Kidney (tissue), 14 donors: Measurements from ENCODE around the gene KIF6. TPM values are rescaled to one million over a fixed set of nuclear protein-coding genes. Genes with fewer than 3 reads are reported as not detected.

ENCODE experiments used
- DNase-seq, 5 donors: peaks; one replicate each; pipeline ENCODE4 v3.0.0-alpha.2; 2013 to 2020
- FAIRE-seq: peaks from 2 replicates; lab custom pipeline; 2012; peaks lifted over from hg19 to GRCh38; lab: Jason Lieb, UNC
- H3K27ac ChIP-seq, 2 donors: one replicate each; pipeline ENCODE4 v1.7.0; 2013; ENCODE audit warnings: low read depth in 2 of 2, low read length in 2 of 2, inconsistent platforms in 1 of 2
- H3K27me3 ChIP-seq: one replicate; pipeline ENCODE4 v1.7.1; 2013; ENCODE audit warnings: low read length, inconsistent platforms; ENCODE audit not compliant: control insufficient read depth, insufficient read depth
- H3K36me3 ChIP-seq, 3 donors: one replicate each; pipeline versions ENCODE4 v1.7.0 to v1.7.1; 2013; ENCODE audit warnings: low read length in 3 of 3, control low read depth in 1 of 3, inconsistent platforms in 1 of 3; ENCODE audit not compliant: insufficient read depth in 3 of 3, control insufficient read depth in 2 of 3
- H3K4me1 ChIP-seq, 3 donors: one replicate each; pipeline versions ENCODE4 v1.7.0 to v1.7.1; 2013; ENCODE audit warnings: low read length in 3 of 3, inconsistent platforms in 1 of 3, low read depth in 1 of 3; ENCODE audit not compliant: control insufficient read depth in 2 of 3, insufficient read depth in 2 of 3
- H3K4me3 ChIP-seq, 3 donors: one replicate each; pipeline versions ENCODE4 v1.7.0 to v1.8.1; 2013; ENCODE audit warnings: low read length in 3 of 3, control low read depth in 1 of 3, inconsistent platforms in 1 of 3
- H3K9ac ChIP-seq, 3 donors: one replicate each; pipeline versions ENCODE4 v1.7.0 to v1.7.1; 2013; ENCODE audit warnings: low read length in 3 of 3, control low read depth in 1 of 3, inconsistent platforms in 1 of 3
- H3K9me3 ChIP-seq, 3 donors: one replicate each; pipeline versions ENCODE4 v1.7.0 to v1.7.1; 2013; ENCODE audit warnings: low read length in 3 of 3, control low read depth in 1 of 3, inconsistent platforms in 1 of 3; ENCODE audit not compliant: control insufficient read depth in 2 of 3, insufficient read depth in 1 of 3
- CTCF ChIP-seq: IDR thresholded peaks from 3 replicates; pipeline ENCODE4 v1.5.1; 2012; ENCODE audit warnings: mild to moderate bottlenecking, moderate library complexity, borderline replicate concordance; ENCODE audit not compliant: insufficient read depth; ENCODE audit errors: extremely low read depth
- intact Hi-C: fragments of 100-400 bp; cut with DNase I; formaldehyde crosslinking; loops from one replicate; pipeline ENCODE4 v1.11.1; 2022
- polyA plus RNA-seq: library from polyadenylated mRNA; stranded (reverse); fragments of 350-450 nt; fragmentation: Illumina TruSeq; extraction: RNeasy Lipid Tissue Mini Kit (QIAGEN cat#74804); gene quantifications from one replicate; pipeline ENCODE4 v1.2.3, GENCODE V29; 2014; ENCODE audit warnings: low read depth, low replicate concordance; ENCODE audit not compliant: insufficient read depth
- total RNA-seq: library from RNA; stranded (reverse); fragmentation: NEBNext Ultra II Directional; extraction: Animal tissue kit (Norgen Biotek cat#: 25700); gene quantifications from one replicate; pipeline ENCODE4 v1.2.1, GENCODE V29; 2021
- donor health status: control.
- donor health status: control.
- donor health status: control.
- donor health status: control.
- donor health status: control.
- donor health status: DM: yes; HTN: yes; CAD: no.
- donor health status: Normal renal cell carcinoma (clear cell type).

The KIF6 gene
- total and polyA plus RNA-seq, 2 donors from 2014 or later: 1.7 to 2.9 TPM

- no peaks in the 10 kb centered on the region for H3K27me3 ChIP-seq
- intact Hi-C loops: no loop called here
- H3K9me3 ChIP-seq: no peaks in the 10 kb centered on the region
- no peak overlapping the region for H3K4me3 ChIP-seq
- FAIRE-seq (no peak), DNase-seq (no peak)
- no peak for TF ChIP-seq CTCF
- H3K9ac ChIP-seq: no peak overlapping the region
- H3K4me1 ChIP-seq: no peaks in the 10 kb centered on the region
- H3K27ac ChIP-seq: no peak overlapping the region
- no peaks in the 10 kb centered on the region for H3K36me3 ChIP-seq
These were observed 171.1 kb downstream of the KIF6 start for GRCh38 chr6:39553860-39554802.

GRCh38 chr6:39553029-39553428, 172.2 kb downstream of the KIF6 start:
- FAIRE-seq: no peak
- Histone ChIP-seq H3K27me3 (no peaks in the 10 kb centered on the region), H3K9ac (no peak overlapping the region), H3K4me1 (no peaks in the 10 kb centered on the region), H3K4me3 (no peak overlapping the region), H3K27ac (no peak overlapping the region), H3K36me3 (no peaks in the 10 kb centered on the region), H3K9me3 (no peaks in the 10 kb centered on the region)
- TF ChIP-seq CTCF: no peak
- intact Hi-C loops: no loop called here
- no peak for DNase-seq

GRCh38 chr6:39550191-39550590, 175.0 kb downstream of the KIF6 start:
- FAIRE-seq: no peak

More at GRCh38 chr6:39550191-39550590, 175.0 kb downstream of the KIF6 start:
- no peak for TF ChIP-seq CTCF
- H3K36me3 ChIP-seq: no peaks in the 10 kb centered on the region
- H3K27ac ChIP-seq: no peak overlapping the region
- DNase-seq: no peak
- no peaks in the 10 kb centered on the region for H3K4me1 ChIP-seq
- intact Hi-C loops: no loop called here
- H3K9me3 ChIP-seq: no peaks in the 10 kb centered on the region
- H3K27me3 ChIP-seq: no peaks in the 10 kb centered on the region
- H3K4me3 ChIP-seq: no peak overlapping the region
- H3K9ac ChIP-seq: no peak overlapping the region
